Activated T-cell treated with anti-CD3 and anti-CD28 coated beads for 24 hours (primary cell): Measurements from ENCODE around the gene NAB1.
"Not testable (repeated sequence)": the region's sequence is repeated elsewhere in the genome, so short reads cannot be mapped to it uniquely, and the experiment has no call there.

Source experiments
- DNase-seq: peaks from one replicate; pipeline ENCODE4 v3.0.0-alpha.2; 2020; ENCODE audit warnings: low read depth

Gene NAB1, protein sequence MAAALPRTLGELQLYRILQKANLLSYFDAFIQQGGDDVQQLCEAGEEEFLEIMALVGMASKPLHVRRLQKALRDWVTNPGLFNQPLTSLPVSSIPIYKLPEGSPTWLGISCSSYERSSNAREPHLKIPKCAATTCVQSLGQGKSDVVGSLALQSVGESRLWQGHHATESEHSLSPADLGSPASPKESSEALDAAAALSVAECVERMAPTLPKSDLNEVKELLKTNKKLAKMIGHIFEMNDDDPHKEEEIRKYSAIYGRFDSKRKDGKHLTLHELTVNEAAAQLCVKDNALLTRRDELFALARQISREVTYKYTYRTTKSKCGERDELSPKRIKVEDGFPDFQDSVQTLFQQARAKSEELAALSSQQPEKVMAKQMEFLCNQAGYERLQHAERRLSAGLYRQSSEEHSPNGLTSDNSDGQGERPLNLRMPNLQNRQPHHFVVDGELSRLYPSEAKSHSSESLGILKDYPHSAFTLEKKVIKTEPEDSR

GRCh38 chr2:190649035-190649797 is at the start of gene NAB1:
TSS of gene NAB1 (plus strand) at chr2:190649083. CDS start at chr2:190659177, 10,094 bp downstream.
- peak; percentile 49 for DNase-seq

- no peak for DNase-seq
Measured at GRCh38 chr2:190599546-190600220, 49.2 kb upstream of the NAB1 start.

DNA sequence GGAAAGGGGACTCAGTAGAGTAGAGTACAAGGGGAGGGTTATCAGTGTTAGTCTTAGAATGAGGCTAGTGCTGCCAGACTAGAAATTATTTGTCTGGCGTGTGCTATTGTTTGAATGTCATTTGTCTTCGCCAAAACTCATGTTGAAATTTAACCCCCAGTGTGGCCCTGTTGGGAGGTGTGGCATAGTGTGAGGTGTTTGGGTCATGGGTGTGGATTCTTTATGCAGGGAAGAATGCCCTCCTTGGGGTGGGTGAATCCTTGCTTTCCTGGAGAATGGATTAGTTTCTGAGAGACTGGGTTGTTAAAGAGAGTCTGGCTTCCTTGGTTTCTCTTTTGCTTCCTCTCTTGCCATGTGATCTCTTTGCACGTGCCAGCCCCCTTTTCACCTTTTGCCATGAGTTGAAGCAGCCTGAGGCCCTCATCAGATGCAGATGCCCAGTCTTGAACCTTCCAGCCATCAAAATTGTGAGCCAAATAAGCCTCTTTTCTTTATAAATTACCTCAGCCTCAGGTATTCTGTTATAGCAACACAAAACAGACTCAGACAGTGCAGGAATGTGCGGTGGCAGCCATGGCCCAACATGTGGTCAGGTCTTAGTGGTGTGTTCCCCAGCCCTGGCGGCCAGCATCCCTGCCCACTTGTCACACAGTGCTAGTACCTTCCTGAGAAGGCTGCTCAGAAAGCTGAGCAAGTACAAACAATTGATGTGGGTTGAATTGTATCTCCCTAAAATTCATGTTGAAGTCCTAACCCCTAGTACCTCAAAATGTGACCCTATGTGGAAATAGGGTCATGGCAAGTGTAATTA is 48.4 kb upstream of the NAB1 start:
- no peak for DNase-seq

DNA sequence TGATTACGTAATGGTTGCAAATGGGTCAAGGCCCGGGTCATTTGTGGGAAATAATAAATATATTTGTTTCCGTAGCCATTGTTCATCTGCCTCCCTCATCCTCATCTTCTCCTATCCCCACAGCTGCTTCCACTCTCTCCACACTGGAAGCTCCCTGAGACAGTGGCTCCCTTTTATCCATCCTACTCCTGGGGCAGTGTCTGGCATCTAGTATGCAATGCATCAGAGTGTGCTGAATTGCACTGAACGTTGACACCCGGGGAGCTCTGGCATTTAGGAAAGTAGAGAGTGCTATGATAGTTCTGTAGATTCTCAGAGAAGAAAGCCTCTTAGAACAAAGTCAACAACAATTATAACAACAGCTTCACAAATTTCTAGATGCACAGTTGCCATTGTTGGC is 45.5 kb upstream of the NAB1 start:
- DNase-seq = no peak

DNA sequence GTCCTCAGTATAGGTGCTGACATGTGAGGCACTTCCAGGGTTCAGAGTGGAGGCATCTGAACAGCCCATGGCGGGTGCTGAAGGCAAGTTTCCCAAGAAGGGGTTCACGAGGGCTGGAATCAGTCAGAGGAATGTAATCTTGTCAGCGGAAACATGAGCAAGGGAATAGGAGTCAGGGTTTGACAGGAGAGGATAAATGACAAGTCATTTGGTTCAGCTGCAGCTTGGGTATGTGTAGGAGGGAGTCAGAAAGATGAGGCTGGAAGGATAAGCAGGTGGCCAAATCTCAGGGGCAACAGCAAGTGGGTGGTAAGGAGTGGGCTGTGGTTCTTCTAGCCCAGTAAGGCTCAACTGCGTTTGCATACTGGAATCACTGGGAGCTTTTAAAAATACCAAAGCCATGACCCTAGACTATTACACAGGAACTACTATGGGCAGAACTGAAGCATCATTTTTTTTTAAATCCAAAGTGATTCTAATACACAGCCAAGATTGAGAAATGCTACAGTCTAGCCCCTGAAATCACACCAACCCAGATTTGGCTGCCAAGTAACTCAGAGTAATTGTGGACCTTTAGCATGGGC is 41.8 kb upstream of the NAB1 start:
- DNase-seq = no peak

GRCh38 chr2:190607657-190608357 is 41.1 kb upstream of the NAB1 start:
- DNase-seq = no peak

DNA sequence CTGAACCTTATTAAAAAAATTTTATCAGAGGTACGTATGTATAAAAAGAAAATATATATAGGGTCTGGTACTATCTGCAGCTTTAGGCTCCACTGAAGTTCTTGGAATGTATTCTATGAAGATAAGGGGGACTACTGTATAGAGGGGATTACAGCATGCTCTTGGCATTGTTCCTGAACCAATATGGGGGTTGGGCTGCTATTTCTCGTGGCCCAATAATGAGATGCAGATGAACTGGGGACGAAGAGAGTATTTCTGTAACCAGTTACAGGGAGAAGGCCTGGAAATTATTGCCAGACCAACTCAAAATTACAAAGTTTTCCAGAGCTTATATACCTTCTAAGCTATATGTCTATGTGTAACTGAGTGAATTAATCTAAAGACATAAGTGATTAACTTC is 40.0 kb upstream of the NAB1 start:
- DNase-seq = not testable (repeated sequence)

DNA sequence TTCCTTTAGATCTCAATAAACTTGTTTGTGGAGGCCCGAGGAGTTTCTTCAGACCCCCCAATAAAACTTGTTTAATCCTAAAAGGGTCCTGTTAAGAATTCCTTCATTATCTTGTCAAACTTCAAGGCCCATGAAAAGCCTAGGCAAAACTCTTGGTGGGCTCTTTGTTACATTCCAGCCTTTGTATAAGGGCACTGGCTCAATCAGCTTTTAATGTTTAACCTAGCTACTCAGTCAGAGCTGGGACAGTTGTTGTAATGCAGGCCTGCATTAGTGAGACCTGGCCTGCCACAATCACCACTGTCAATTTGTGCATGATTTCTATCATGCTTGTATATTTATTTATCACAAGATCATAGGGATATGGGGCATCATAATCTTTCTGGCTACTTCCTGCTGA is 39.5 kb upstream of the NAB1 start:
- DNase-seq = not testable (repeated sequence)

GRCh38 chr2:190610528-190610927 is 38.4 kb upstream of the NAB1 start:
- DNase-seq = not testable (repeated sequence)

DNA sequence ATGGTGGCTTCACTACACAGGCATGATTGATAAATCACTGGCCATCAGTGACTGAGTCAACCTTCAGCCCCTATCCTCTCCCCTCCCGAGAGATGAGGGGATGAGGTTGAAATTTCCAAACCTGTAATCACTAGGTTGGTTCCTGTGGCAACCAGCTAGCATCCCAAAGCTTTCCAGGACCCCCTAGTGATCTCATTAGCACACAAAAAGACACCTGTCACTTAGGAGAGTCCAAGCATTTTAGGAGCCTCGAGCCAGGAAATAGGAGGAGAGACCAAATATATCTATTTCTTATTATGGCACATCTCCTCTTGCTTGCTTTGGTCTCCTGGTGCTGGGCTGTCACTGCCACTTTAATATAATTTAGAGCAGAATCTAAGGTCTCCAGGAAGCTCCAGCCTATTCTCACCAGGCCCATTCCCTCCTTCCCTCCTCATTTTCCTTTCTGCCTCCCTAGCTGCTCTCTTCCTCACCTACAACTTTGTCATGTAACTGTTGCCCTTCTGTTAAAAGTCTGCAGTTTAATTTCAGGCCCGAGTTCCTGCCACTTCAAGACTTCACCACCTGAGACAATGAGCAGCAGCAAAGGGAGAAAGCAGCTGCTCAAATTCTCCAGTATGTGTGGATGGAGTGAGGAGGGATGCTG is 33.2 kb upstream of the NAB1 start:
- no peak for DNase-seq

DNA sequence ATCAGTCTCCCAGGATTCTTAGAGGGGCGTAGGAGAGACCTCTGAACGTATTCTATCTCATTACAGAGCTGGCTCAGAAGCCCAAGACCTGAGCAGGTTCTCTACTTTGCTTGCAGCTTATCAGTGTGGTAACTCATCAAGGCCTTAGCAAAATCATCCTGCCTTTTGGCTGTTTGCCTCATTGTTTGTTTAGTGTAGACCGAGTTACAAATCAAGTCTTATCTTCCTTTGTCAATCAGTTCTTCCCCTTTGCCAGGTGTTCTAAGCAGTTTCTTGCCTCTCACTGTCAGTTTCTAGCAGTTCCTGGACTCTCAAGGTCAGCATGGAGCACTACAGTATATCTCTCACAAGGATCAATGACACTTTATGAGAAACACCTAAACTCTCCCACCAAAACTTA is 30.9 kb upstream of the NAB1 start:
- DNase-seq = no peak

- no peak for DNase-seq
Measured at GRCh38 chr2:190625691-190626090, 23.2 kb upstream of the NAB1 start.

DNA sequence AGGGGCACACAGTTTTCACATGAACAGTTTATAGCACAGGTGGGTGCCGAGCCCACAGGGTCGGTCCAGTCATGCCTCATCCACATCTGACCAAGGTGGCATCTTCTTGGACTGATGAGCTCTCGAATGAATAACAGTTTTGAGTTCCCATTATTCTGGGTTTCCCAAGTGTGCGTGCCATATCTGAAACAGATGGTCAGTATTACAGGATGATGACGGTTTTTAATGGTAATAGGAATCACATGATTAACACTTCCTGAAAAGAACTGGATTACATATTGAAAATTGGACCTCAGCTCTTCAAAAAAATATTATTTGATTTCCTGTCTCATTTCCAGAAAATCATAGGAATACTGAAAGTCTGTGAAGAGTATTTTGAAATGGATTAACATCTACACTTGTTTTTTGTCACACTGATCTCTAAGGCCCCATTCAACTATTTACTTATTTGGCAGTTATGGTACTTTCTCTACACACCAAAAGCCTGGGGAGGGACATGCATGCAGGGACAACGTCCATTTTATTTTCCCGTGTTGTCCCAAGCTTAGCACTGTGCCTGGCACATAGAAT is 22.2 kb upstream of the NAB1 start:
- no peak for DNase-seq

DNA sequence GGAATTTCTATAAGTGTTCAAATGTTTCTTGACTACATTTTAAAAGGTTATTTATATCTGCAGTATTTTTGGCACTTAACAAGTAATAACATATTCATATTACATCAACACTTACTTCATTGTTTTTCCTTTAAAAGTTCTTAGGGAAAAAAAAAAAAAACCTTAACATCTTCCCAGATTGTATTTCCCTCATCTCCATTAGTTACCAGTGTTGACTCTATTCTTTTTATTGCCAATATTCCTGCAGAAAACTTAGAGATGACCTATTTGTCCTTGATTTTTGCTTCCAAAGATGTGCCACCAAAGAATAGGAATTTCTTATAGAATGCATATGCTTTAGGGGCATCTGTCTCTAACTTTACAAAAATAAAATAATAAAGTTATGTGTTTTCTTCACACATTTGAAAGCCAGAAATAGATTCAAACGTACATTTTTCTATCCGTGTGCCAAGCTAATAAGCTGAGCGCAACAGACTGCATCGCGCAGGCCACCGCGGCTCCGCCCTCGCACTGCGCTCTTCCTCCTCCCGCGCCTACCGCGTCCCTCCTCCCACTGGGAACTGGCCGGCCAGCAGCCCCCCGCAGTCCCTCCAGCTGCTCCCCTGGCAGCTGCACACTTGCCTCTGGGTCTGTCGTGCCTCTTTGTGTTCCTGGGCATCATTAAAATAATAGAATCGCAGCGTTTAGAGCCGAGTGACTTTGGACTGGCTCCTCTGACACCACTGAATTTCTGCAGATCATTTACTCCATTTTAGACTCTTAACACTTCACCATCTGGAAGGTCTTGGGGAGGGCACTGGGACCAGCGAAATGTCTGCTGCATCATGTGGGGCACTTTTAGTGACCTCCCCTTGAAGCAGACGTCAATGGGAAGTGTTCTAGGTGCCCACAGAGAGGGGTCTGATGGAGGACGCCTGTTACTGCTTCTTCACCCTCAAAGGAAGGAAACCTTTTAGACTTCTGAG is 21.2 kb upstream of the NAB1 start:
- no peak for DNase-seq

GRCh38 chr2:190628591-190629319 is 20.1 kb upstream of the NAB1 start:
- DNase-seq = no peak

DNA sequence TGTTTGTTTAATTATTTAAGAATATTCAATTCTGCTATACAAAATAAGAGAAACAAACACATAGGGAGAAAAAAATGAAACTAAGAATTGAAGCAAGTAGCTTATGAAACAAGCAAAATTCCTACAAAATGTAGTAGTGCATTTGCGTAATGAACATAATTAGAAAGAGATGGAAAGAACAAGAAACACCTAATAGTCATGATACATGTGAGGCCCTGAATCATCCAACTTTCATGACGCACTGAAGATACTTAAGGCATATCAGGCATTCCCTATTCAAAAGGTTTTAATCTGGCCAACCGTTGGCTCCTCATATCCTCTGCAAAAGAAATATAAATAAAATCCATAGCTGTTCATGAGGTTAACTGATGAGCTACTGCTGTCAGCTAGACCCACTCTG is 14.5 kb upstream of the NAB1 start:
- DNase-seq = no peak

GRCh38 chr2:190635781-190636180 is 13.1 kb upstream of the NAB1 start:
- DNase-seq = no peak

DNA sequence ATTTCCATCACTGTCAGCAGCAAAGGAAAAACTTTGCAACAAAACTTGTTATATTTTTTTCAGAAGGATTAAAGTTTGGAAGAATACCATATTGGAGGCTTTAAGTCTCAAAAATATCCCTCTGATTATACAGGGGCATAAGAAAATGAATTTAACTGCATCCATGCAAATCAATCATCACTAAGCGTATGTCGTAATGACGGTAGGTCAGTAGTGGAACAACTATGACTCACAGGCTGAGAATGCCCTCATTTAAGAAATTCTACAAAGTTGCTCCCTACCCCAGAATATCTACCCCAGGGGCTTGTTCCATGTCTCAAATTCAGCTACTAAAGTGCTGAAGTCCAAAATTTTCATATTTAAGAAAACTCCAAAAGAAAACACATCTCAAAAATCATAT is 12.5 kb upstream of the NAB1 start:
- DNase-seq = no peak
